K562 (cell line): Measurements from ENCODE around the gene IBA57. TPM values are rescaled to one million over a fixed set of nuclear protein-coding genes. Genes with fewer than 3 reads are reported as not detected.

Experiments
- ATAC-seq: fragments of 200-7000 bp; cut with Tn5 transposase; 3 replicates; pipeline ENCODE4 v1.9.1; 2020; ENCODE audit warnings: moderate library complexity
- BruUV-seq: library from RNA; stranded (reverse); fragments of 400-500 nt; replicated peaks from 2 replicates; lab custom pipeline; 2021; lab: Mats Ljungman, UMichigan
- CTCF ChIA-PET: fragments of 300-600 bp; formaldehyde crosslinking; extraction: SDS; loops from one replicate; lab custom pipeline; 2021; ENCODE audit warnings: low intra/inter-chr PET ratio; lab: Yijun Ruan, JAX
- POLR2A ChIA-PET: fragments of 300-600, 350-650 bp; sonication (Branson Sonifier 250); formaldehyde crosslinking; extraction: SDS; loops from one replicate; lab custom pipeline; 2021; ENCODE audit warnings: antibody characterized with exemption, inconsistent platforms; lab: Yijun Ruan, JAX
- DNase-seq, 4 experiments: peaks; one replicate each; pipeline versions ENCODE4 v3.0.0 to v3.0.0-alpha.2; 2011 to 2018; ENCODE audit warnings: low spot score in 3 of 4, mixed read lengths in 3 of 4; ENCODE audit errors: extremely low read depth in 1 of 4
- FAIRE-seq: peaks from 2 replicates; lab custom pipeline; 2011; peaks lifted over from hg19 to GRCh38; lab: Jason Lieb, UNC
- H2AFZ ChIP-seq: 2 replicates; pipeline ENCODE4 v1.6.0; 2011; ENCODE audit warnings: low read depth, low read length, control low read depth, inconsistent platforms
- H3K27ac ChIP-seq: fragments of 200-600 bp; 3 replicates; pipeline ENCODE4 v1.8.0; 2011; ENCODE audit warnings: low read depth, mild to moderate bottlenecking, control low read depth, inconsistent platforms, low read length, moderate library complexity, mixed read lengths; ENCODE audit errors: extremely low read depth
- H3K27me3 ChIP-seq, 2 experiments: fragments of 300-600 bp in 1 of 2; 2 replicates in 1 of 2; 3 replicates in 1 of 2; pipeline versions ENCODE4 v1.6.0 to v1.8.0; 2011; ENCODE audit warnings: inconsistent platforms in 2 of 2, low read length in 2 of 2, mild to moderate bottlenecking in 1 of 2, mixed read lengths in 1 of 2, moderate library complexity in 1 of 2; ENCODE audit not compliant: control insufficient read depth in 2 of 2, insufficient read depth in 2 of 2
- H3K36me3 ChIP-seq: fragments of 300-600 bp; 3 replicates; pipeline ENCODE4 v1.8.0; 2011; ENCODE audit warnings: mild to moderate bottlenecking, low read length, inconsistent platforms; ENCODE audit not compliant: control insufficient read depth, insufficient read depth
- H3K4me1 ChIP-seq, 2 experiments: fragments of 200-600 bp in 1 of 2; replicated peaks in 1 of 2; 2 replicates in 1 of 2; 3 replicates in 1 of 2; pipeline versions ENCODE4 v1.5.1 to v1.8.0; 2011; ENCODE audit warnings: inconsistent platforms in 2 of 2, low read length in 2 of 2, mild to moderate bottlenecking in 1 of 2, mixed read lengths in 1 of 2, moderate library complexity in 1 of 2; ENCODE audit not compliant: control insufficient read depth in 2 of 2, insufficient read depth in 2 of 2
- H3K4me2 ChIP-seq: 2 replicates; pipeline ENCODE4 v1.6.1; 2011; ENCODE audit warnings: low read length, control low read depth, inconsistent platforms, mixed read lengths; ENCODE audit not compliant: insufficient read depth
- H3K4me3 ChIP-seq: fragments of 200-600 bp; sonication (generic), shearing (Covaris generic); 2 replicates; pipeline ENCODE4 v1.5.1; 2016; ENCODE audit warnings: control low read depth, inconsistent platforms
- H3K79me2 ChIP-seq: fragments of 200-600 bp; 3 replicates; pipeline ENCODE4 v1.8.0; 2011; ENCODE audit warnings: low read length, inconsistent platforms; ENCODE audit not compliant: control insufficient read depth, insufficient read depth
- H3K9ac ChIP-seq, 2 experiments: 2 replicates each; pipeline versions ENCODE4 v1.6.0 to v1.6.1; 2011; ENCODE audit warnings: low read depth in 2 of 2, low read length in 2 of 2, control low read depth in 1 of 2, inconsistent platforms in 1 of 2, mild to moderate bottlenecking in 1 of 2, mixed read lengths in 1 of 2; ENCODE audit not compliant: insufficient read depth in 1 of 2
- H3K9me1 ChIP-seq: one replicate; pipeline ENCODE4 v1.6.0; 2011; ENCODE audit warnings: inconsistent platforms, mild to moderate bottlenecking, low read length, moderate library complexity; ENCODE audit not compliant: control insufficient read depth, insufficient read depth
- H3K9me3 ChIP-seq: replicated peaks from 2 replicates; pipeline ENCODE4 v1.5.1; 2011; ENCODE audit warnings: low read depth, low read length, inconsistent platforms; ENCODE audit not compliant: control insufficient read depth, insufficient read depth
- H4K20me1 ChIP-seq: replicated peaks from 2 replicates; pipeline ENCODE4 v1.6.1; 2011; ENCODE audit warnings: low read length, inconsistent platforms, mixed read lengths; ENCODE audit not compliant: control insufficient read depth, insufficient read depth
- CHD2 ChIP-seq: IDR thresholded peaks from 2 replicates; pipeline ENCODE4 v1.6.1; 2011; ENCODE audit warnings: low read depth, low read length
- CTCFL ChIP-seq: IDR thresholded peaks from 2 replicates; pipeline ENCODE4 v1.6.1; 2011; ENCODE audit warnings: borderline replicate concordance, low read depth, mild to moderate bottlenecking, moderate library complexity, low read length; ENCODE audit not compliant: insufficient read depth, poor library complexity, severe bottlenecking
- CXXC5 ChIP-seq: fragments of 250-450 bp; sonication (Bioruptor Pico); IDR thresholded peaks from 2 replicates; pipeline ENCODE4 v1.8.0; 2022; ENCODE audit warnings: inconsistent platforms, mild to moderate bottlenecking, moderate library complexity
- MEIS2 ChIP-seq: fragments of 450-650 bp; IDR thresholded peaks from 2 replicates; pipeline ENCODE4 v1.6.1; 2014; ENCODE audit warnings: mild to moderate bottlenecking; ENCODE audit not compliant: partially characterized antibody
- PKNOX1 ChIP-seq: fragments of 450-650 bp; IDR thresholded peaks from 2 replicates; pipeline ENCODE4 v1.6.1; 2016
- SMC3 ChIP-seq: conservative IDR thresholded peaks from 2 replicates; pipeline ENCODE4 v1.6.1; 2011; ENCODE audit warnings: low read depth, low read length, improper control_type of control experiment; ENCODE audit not compliant: insufficient read depth
- VEZF1 ChIP-seq: fragments of 200-800 bp; sonication (Bioruptor generic); IDR thresholded peaks from 2 replicates; pipeline ENCODE4 v1.6.1; 2017; ENCODE audit warnings: missing genetic modification characterization, missing compliant biosample characterization
- XRCC4 ChIP-seq: IDR thresholded peaks from one replicate; pipeline ENCODE4 v1.6.1; 2011; ENCODE audit not compliant: insufficient read depth, insufficient read length; ENCODE audit errors: extremely low read depth
- XRCC5 ChIP-seq: fragments of 200-400 bp; formaldehyde crosslinking; IDR thresholded peaks from 2 replicates; pipeline ENCODE4 v1.6.1; 2017; ENCODE audit warnings: low read depth, mild to moderate bottlenecking, low read length
- ZNF134 ChIP-seq: fragments of 250-450 bp; sonication (Bioruptor Pico); conservative IDR thresholded peaks from 2 replicates; pipeline ENCODE4 v1.4.0; 2020
- WGBS: fragments of 100-300 bp; shearing (Covaris generic); methylation state at CpG from one replicate; pipeline ENCODE4 v1.1.6; 2016; ENCODE audit warnings: low coverage, mixed read lengths; ENCODE audit not compliant: insufficient coverage; ENCODE audit errors: missing lambda C conversion rate; 5-methylcytosine and 5-hydroxymethylcytosine counted together
- in situ Hi-C: fragments of 300-500 bp; cut with MboI; formaldehyde crosslinking; loops from 4 replicates; pipeline ENCODE4 v1.15.0; 2018; ENCODE audit warnings: inconsistent platforms, mixed read lengths
- intact Hi-C: fragments of 100-400 bp; cut with micrococcal nuclease; formaldehyde crosslinking; loops from 2 replicates; pipeline ENCODE4 v1.14.2; 2022
- polyA plus RNA-seq, 8 experiments: library from polyadenylated mRNA; depleted of rRNA in 4 of 8; stranded (reverse) in 5 of 8; unstranded in 3 of 8; fragments of >200 nt; fragmentation: Nextera tagmentation in 2 of 8; fragmentation: Illumina TruSeq in 1 of 8; extraction: Ambion mirVana in 2 of 8; extraction: Trizol in 1 of 8; gene quantifications; 2 replicates each; pipeline versions ENCODE4 v1.2.1 to v1.2.3, GENCODE V29; 2011 to 2014; ENCODE audit warnings: inconsistent platforms in 1 of 8, missing spikeins in 1 of 8
- total RNA-seq, 7 experiments: library from RNA; depleted of rRNA in 6 of 7; stranded (reverse); fragments of >200 nt in 6 of 7; fragmentation: Illumina TruSeq in 2 of 7; extraction: Trizol in 2 of 7; gene quantifications; 2 replicates each; pipeline versions ENCODE4 v1.2.1 to v1.2.3, GENCODE V29; 2011 to 2021; ENCODE audit warnings: low replicate concordance in 1 of 7
- TF ChIP-seq, protein P1 (sequence below), 2 experiments: IDR thresholded peaks in 1 of 2; conservative IDR thresholded peaks in 1 of 2; 2 replicates each; pipeline ENCODE4 v1.6.1; 2016; ENCODE audit warnings: low read depth in 2 of 2, mild to moderate bottlenecking in 1 of 2, missing compliant biosample characterization in 1 of 2, missing genetic modification characterization in 1 of 2, moderate library complexity in 1 of 2

IBA57 gene
- total and polyA plus RNA-seq, 9 of the 15 experiments (the other 6 are each of a cell fraction or from before 2014, with no cell fraction given) = 0.77 to 15.5 (median 2.7) TPM

DNA sequence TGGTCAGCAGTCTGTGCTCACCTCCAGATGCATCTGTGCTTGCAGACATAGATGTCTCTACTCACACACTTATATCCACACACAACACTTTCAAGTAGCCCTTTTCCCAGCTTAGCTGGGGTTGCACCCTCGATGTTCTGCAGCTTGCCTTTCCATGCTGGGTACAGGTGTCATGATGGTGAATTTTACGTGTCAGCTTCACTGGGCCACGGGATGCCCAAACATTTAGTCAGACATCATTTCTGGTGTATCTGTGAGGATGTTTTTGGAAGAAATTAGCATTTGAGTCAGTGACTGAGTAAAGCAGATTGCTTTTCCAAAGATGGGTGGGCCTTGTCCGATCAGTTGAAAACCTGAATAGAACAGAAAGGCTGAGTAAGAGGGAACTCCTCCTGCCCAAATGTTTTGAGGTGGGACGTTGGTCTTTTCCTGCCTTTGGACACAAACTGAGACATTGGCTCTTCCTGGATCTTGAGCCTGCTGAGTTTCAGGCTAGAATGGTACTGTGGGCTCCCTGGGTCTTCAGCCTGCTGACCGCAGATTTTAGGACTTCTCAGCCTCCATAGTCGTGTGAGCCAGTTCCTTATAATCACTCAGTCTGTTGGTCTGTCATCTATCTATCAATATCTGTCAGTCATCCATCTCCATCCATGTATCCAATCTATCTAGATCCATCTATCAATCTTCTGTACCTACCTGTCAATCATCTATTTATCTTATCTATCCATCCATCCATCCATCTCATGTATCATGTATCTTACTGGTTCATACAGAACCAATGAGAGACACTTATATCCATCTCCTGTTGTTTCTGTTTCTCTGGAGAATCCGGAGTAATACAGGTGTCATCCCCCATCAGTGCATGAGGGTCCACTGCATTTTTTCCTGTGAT, 29.6 kb downstream of the IBA57 start:
- H3K4me3 ChIP-seq = no peak overlapping the region
- POLR2A ChIA-PET = interaction anchor here (0.6 to 0.7 kb wide), 2 partner anchors 7 to 668 kb away, joined by 3 to 4 read pairs; no protein-coding TSS in a partner anchor
- H3K27ac ChIP-seq = no peak overlapping the region
- intact Hi-C loops (no loop called here), in situ Hi-C loops (no loop called here)
- H3K79me2 ChIP-seq = no peaks in the 10 kb centered on the region
- peaks cover 9% of the 10 kb centered on the region for H3K9me3 ChIP-seq
- CTCF ChIA-PET = no interaction called here
- ATAC-seq (no peak), FAIRE-seq (no peak), DNase-seq (no peak)
- no peak overlapping the region for H2AFZ ChIP-seq
- H3K4me2 ChIP-seq = no peak overlapping the region
- no peak overlapping the region for H3K9ac ChIP-seq
- no peaks in the 10 kb centered on the region for H4K20me1 ChIP-seq
- no peaks in the 10 kb centered on the region; a peak in 1 of 5 replicates for H3K27me3 ChIP-seq
- peaks cover 4 to 6% of the 10 kb centered on the region in 2 experiments; a peak in 4 of 5 replicates for H3K4me1 ChIP-seq
- TF ChIP-seq CXXC5 (CRISPR knock-in tag) (no peak), XRCC4 (no peak), ZNF134 (CRISPR knock-in tag) (peak; percentile 93), MEIS2 (peak; percentile 56), XRCC5 (no peak), CTCFL (no peak), CHD2 (no peak), VEZF1 (CRISPR knock-in tag) (no peak), PKNOX1 (peak; percentile 75), SMC3 (no peak)
- TF ChIP-seq, protein P1, sequence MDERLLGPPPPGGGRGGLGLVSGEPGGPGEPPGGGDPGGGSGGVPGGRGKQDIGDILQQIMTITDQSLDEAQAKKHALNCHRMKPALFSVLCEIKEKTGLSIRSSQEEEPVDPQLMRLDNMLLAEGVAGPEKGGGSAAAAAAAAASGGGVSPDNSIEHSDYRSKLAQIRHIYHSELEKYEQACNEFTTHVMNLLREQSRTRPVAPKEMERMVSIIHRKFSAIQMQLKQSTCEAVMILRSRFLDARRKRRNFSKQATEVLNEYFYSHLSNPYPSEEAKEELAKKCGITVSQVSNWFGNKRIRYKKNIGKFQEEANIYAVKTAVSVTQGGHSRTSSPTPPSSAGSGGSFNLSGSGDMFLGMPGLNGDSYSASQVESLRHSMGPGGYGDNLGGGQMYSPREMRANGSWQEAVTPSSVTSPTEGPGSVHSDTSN (CRISPR knock-in tag; IDR thresholded peaks at IDR 0.05; ENCODE audit: low read depth) = no peak
- TF ChIP-seq, protein P1 (tag; conservative IDR thresholded peaks at IDR 0.05; ENCODE audit: low read depth) = peak; percentile 66
- no peaks in the 10 kb centered on the region for H3K9me1 ChIP-seq
- H3K36me3 ChIP-seq = no peaks in the 10 kb centered on the region
- no TSS peak for BruUV-seq
- 12% methylated on average over 8 of the region's 8 CpGs for WGBS
